Right renal cortex interstitium (tissue), 3 donors: ENCODE data around the gene PPP2R5A. TPM values are rescaled to one million over a fixed set of nuclear protein-coding genes. Genes with fewer than 3 reads are reported as not detected.
"Not testable (repeated sequence)": the region's sequence is repeated elsewhere in the genome, so short reads cannot be mapped to it uniquely, and the experiment has no call there.

Experiments used
- DNase-seq, 3 donors: peaks; one replicate each; pipeline ENCODE4 v3.0.0-alpha.2; 2013; ENCODE audit warnings: low read depth in 3 of 3, low spot score in 2 of 3
- polyA plus RNA-seq, 3 donors: library from polyadenylated mRNA; unstranded; fragments of 120-200 nt; gene quantifications; one replicate each; pipeline ENCODE4 v1.2.1, GENCODE V29; 2013; ENCODE audit not compliant: insufficient read length in 3 of 3

PPP2R5A gene
- polyA plus RNA-seq, 3 donors: 40.7 to 41.3 (median 41.1) TPM

DNA sequence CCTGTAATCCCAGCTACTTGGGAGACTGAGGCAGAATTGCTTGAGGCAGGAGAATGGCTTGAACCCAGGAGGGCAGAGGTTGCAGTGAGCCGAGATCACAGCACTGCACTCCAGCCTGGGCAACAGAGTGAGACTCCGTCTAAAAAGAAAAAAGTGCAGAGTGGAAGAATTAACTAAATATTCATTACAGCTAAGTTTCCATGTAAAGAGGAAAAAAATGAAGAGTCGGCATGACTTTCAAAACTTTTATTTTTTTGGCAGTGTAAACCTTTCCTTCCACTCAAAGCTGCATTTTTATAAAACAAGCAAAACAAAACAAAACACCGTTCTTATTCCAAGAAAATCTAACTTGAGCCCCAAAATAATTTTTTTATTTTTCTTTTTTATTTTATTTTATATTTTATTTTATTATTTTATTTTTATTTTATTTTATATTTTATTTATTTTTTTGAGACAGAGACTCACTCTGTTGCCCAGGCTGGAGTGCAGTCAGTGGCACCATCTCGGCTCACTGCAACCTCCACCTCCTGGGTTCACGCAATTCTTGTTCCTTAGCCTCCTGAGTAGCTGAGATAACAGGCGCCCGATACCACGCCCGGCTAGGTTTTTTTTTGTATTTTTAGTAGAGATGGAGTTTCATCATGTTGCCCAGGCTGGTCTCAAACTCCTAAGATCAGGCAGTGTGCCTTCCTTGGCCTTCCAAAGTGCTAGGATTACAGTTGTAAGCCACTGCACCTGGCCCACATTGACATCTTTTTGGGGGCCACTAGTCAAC is 66.6 kb downstream of the PPP2R5A start:
- DNase-seq: no peak

DNA sequence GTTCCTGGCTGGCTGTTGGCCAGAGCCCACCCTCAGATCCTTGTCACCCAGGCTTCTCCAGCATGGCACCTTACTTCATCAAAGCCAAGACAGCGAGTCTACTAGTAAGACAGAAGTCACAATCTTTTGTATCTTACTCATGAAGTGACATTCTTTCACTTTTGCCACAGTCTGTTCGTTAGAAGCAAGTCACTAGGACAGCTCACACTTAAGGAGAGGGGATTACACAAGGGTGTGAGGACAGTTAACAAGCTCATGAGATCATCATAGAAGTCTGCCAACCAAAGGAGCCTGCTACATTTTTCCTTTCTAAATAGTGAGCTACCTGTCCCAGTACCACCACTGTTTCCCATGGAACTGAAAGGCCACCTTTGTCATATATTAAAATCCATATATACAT is 68.0 kb downstream of the PPP2R5A start:
- no peak for DNase-seq

DNA sequence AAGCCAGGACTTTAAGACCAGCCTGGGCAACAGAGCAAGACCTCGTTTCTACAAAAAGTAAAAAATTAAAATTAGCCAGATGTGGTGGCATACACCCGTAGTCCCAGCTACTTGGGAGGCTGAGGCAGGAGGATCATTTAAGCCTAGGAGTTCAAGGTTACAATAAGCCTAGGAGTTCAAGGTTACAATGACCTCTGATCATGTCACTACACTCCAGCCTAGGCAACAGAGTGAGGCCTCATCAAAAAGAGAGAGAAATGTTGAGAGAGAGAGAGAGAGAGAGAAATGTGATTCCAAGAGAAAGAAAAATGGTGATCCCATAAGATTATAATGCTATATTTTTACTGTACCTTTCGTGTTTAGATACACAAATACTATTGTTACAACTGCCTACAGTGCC is 69.3 kb downstream of the PPP2R5A start:
- no peak for DNase-seq

DNA sequence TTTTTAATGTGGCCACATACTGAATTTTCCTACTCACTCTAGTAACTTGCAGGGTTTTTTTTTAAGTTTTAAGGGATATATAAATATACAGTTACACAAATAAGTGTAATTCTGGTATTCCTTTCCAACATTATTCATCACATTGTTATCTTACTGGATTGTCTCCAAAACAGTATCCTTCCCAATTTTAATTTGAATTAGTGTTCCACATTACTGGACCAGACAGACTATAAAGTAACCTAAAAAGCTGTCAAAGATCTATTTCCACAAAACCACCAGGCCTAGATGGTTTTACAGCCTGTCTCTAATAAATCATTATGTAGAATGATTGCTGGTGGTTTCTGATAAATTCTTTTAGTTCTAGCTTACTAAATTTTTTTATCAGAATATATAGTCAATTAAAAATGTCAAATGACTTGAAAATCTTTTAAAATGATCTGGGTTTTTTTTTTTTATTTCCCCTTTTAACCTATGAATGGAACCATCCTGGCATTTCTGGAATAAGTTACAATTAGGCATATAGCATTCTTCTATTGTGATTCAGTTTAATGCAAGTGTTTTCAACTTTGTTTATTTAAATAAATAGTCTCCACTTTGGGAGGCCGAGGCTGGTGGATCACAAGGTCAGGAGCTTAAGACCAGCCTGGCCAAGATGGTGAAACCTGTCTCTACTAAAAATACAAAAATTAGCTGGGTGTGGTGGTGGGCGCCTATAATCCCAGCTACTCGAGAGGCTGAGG is 70.2 kb downstream of the PPP2R5A start:
- DNase-seq: no peak

DNA sequence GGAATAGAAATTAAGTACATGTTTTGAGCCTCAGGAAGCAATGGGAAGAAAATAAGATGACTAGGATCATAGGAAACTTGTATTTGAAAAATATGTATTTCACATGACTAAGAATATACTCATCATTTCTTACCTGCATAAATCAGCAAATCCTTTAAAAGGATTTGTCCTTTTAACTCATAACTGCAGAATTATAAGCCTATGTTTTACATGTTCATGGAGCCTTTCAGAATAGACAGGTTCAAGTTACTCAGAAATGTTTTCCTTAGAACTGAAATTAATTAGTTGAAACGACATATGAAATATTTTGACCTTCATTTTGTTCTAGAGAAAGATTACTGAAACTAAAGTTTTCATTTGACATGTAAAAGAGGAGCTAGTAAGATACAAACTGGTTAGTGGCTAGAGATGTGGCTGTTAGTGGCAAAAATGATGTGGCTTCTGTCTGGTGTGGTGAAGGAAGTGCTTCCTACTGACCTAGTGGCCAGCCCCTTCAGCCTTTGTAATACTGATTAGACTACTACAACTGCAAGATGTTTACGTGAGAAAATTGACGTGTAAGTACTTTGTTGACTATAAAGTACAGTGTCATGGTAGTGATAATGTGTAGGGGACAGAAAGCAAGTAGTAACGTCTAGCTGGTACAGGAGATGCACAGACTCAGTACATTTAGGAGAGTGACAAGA is 74.7 kb downstream of the PPP2R5A start:
- DNase-seq: no peak

DNA sequence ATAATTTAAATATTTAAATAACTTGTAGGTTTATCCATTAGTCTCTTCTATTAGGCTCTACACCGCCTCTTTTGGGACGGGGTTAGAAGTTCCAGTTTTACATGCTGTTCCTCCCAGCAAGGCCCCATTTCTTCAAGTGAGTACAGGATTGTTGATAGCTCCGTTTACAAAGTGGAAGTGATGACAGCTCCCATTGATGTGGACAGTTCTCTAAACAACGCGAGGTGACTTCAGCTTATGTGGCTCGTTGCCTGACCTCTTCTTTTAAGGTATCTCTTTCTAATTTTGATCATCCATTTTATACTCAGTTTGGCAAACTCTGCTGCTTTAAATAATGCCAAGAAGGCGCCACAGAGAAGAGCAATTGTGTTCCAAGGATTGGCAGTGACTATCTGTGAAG is 79.8 kb downstream of the PPP2R5A start:
- no peak for DNase-seq

DNA sequence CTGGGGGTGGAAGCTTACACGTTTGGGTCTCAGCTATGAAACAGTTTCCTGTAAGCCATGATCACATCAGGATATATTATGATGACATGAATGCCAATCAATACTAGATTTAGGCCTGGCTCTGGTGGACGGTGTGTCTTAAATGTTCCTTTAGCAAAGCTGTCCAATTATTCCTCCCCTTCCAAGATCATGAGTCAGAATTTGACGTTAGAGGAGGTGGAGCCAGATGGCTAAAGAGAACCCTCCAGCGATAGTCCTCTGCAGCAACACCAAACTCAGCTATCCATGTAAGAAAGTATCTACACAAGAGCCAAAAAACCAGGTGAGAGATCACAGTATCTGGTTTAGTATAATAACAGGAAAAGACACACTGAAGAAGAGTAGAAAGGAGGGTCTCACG is 81.7 kb downstream of the PPP2R5A start:
- DNase-seq: no peak

DNA sequence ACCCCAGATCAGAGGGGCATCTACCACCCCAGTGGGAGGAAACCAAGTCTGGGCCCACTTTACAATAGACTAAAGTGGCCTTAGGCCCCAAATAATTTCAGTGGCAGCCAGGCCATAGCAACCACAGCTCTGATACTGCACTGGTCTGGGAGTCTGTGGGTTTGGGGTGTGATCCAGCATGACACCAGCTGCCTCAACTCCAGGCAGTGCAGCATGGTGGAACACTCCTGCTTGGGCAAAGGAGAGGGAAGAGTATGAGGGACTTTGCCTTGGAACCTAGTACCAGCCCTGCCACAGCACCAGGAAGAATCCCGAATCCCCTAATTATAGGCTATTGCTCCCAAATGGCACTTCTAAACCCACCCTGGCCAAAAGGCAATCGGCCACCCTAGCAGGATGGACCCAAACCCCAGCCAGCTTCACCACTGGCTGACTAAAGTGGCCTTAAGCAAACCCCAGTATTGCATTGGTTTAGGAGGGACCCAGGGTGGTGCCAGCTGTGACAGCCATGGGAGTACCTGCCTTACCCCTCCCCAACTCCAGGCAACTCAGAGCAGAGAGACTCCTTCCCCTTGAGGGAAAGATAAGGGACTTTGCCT is 82.4 kb downstream of the PPP2R5A start:
- DNase-seq: no peak

DNA sequence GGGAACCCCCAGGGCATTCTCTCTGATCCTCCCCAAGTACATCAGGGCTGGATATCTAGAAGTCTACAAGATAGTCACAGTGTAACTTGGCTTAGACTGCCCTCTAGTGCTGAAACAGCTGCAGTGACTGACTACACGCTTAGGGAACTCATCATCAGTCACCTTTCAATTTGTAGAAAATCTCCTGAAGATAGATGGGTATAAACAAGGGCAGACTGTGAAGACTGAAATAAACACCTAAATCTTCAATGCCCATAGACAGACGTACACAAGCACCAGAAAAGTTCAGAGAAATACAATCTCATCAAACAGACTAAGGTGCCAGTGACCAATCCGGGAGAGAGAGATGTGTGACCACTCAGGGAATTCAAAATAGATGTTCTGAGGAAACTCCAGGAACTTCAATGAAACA is 82.9 kb downstream of the PPP2R5A start:
- DNase-seq: peak in 2 of 3 donors; percentile 10 to 17

DNA sequence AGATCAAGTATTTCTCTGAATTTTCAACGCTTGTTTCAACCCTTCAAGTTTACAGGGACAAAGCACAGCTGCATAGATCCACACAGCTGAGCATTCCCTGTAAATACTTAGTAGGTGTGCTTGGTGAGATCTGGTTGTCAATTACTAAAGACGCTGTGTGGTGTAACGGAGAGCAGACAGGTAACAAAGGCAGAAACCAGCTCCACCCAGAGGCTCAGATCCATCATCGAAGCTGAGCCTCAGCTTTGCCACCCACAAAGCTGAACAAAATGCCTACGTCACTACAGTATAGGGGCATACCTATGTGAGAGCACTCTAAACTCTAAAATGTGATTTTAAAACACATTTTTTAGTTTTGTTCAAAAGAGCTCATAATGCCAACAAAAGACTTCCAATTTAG is 90.8 kb downstream of the PPP2R5A start:
- no peak for DNase-seq

DNA sequence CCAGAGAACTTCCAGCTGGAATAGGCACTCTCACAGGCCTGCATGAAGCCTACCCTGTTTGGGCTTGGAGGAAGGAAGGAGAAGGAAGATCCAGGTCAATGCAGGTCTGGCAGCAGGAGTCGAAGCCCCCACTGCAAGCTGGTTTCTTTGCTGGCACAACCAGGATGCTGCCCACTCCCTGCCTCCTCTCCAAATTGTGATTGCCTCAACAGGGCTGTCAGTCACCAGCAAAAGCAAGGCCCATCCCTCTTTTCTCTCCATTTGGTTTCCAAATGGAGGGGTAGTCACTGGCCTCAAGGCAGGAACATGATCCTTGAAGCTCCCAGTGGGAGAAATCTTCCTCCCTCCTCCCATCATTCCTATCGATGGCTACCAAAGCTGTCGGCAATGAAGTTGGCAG is 92.4 kb downstream of the PPP2R5A start:
- no peak for DNase-seq

DNA sequence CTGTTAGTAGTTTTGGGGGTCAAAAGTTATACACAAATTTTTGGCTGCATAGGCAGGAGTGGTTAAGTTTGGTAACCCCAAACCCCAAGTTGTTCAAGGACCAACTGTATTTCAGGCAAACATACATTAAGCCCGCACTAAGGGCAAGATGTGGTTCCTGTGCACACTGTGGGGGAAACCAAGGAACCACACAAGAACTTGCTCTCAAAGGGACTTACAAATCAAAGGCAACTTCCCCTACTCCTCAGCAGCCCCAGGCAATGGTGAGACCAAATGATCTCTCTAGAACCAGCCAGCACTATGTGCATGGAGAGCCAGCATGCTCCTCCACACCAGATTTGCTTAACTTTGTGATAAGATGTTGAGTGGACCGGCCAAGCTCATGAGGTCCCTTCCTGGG is 94.2 kb downstream of the PPP2R5A start:
- no peak for DNase-seq

DNA sequence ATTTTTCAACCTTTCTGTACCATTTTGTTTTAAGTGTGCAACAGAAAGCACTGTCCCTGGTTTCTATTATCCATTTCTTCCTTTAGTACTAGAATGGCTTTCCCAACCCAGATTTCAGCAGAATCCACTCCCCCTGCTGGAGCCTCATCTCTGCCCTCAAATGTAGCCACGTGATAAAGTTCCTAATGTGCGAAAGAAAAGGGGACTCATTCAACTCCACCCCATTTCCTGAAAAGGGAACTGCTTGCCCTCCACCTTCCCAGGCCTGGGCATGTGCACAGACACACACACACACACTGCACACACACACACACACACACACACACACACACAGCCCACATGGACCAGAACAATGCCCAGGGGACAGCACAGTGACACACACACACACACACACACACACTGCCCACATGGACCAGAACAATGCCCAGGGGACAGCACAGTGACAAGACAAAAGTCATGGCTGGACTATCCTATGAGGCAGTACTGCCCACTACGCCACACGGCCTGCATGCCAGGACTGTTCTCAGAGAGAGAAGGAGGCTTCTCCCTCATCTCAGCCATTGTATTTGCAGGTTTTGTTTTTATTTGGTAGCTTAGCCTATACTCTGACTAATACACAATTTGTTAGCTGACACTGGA is 96.3 kb downstream of the PPP2R5A start:
- DNase-seq: no peak

DNA sequence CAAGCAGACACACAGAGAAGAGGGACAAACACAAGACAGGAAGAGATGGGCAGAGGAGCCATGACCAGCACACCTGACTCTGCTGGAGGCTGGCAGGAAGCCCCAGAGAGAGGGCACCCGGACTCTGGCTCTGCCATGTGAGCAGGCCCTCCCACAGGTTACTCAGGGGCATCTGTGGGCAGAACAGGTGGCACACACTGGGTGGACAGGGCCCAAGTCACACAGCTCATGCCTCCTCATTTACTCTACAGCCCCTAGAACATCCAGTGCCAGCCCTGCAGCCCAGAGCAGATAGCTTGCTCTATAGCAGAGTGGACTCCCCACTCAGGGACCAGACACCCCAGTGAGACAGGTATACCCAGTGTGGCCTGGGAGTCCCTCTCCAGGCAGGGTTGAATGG is 100.8 kb downstream of the PPP2R5A start:
- DNase-seq: no peak

DNA sequence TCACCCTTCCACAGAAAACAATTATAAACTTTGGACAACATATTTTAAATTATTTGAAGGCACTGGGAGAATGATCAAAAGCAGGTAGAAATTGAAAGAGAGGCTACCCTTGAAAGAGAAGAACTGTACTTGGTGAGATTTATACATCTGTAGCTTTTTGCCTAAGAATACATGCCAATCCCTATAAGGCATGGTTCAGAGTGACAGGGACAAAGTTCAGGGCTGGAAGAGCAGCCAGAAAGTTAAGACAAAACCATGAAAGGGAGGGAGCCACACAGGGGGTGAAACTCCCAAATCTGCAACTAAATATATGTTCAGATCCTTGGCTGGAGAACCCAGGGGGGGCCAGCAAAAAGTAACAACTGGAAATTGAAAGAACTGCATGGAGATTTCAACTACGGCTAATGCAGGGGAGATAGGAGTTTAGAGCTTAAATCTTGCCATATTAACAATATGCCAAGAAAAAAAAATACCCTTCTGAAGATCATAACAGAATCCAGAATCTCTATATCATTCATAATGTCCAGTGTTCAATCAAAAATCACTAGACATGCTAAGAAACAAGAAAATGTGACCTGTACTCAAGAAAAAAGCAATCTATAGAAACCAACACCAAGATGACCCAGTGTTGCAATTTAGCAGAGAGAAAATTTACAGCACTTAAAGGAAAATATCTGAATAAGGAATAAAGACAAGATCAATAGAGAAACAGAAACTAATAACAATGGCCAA is 103.9 kb downstream of the PPP2R5A start:
- DNase-seq: no peak

DNA sequence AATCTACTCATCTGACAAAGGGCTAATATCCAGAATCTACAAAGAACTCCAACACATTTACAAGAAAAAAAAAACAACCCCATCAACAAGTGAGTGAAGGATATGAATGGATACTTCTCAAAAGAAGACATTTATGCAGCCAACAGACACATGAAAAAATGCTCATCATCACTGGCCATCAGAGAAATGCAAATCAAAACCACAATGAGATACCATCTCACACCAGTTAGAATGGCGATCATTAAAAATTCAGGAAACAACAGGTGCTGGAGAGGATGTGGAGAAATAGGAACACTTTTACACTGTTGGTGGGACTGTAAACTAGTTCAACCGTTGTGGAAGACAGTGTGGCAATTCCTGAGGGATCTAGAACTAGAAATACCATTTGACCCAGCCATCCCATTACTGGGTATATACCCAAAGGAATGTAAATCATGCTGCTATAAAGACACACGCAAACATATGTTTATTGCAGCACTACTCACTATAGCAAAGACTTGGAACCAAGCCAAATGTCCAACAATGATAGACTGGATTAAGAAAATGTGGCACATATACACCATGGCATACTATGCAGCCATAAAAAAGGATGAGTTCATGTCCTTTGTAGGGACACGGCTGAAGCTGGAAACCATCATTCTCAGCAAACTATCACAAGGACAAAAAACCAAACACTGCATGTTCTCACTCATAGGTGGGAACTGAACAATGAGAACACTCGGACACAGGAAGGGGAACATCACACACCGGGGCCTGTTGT is 110.6 kb downstream of the PPP2R5A start:
- not testable (repeated sequence) for DNase-seq

DNA sequence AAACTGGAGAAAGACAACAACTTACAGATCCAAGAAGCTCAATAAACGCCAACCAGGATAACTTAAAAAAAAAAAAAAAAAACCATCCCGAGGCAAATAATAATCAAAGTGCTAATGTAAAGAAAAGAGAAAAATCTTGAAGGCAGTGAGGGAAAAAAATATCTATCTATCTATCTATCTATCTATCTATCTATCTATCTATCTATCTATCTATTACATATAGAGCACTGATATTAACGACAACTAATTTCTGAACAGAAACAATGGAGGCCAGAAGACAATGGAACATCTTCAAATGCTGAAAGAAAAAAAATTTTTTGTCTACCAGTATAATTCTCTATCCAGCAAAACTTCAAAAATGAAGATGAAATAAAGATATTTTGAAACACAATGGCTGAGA is 111.4 kb downstream of the PPP2R5A start:
- no peak for DNase-seq

DNA sequence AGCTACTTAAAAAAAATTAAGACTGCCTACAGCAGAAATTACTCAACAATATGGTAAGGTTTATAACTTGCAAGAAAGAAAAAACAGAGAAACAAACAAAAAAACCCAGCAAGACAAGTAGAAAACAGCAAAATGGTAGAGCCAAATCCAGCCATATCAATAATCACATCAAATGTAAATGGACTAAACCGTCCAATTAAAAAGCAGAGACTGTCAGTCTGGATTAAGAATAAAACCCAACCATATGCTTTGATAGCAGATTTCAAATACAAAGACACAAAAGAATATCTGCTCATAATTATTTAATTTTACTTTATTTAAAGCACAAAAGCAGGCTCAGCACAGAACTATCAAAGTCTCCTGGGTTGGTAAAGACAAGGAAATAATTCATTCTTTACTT is 112.0 kb downstream of the PPP2R5A start:
- no peak for DNase-seq

DNA sequence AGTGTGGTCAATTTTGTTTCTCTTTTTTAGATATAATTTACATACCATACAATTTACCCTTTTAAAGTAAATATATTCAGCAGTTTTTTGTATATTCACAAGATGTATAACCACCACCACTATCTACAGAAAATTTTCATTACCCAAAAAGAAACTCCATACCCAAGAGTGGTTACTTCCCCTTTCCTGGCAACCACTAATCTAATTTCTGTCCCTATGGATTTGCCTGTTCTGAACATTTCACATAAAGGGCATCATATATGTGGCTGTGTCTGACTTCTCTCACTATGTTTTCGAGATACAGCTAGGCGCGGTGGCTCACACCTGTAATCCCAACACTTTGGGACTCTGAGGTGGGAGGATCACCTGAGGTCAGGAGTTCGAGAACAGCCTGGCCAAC is 115.8 kb downstream of the PPP2R5A start:
- no peak for DNase-seq
